SK-N-SH treated with all-trans-retinoic acid at 6 μM for 48 hours (cell line): ENCODE results near the gene RRP1.

Source experiments
- ATAC-seq: fragments of 200-7000 bp; cut with Tn5 transposase; 3 replicates; pipeline ENCODE4 v1.9.1; 2020; ENCODE audit warnings: mild to moderate bottlenecking, moderate library complexity
- BACH2 ChIP-seq: fragments of 250-450 bp; sonication (Bioruptor Pico); IDR thresholded peaks from 2 replicates; pipeline ENCODE4 v1.9.0; 2021; ENCODE audit warnings: mild to moderate bottlenecking, borderline replicate concordance
- CREB5 ChIP-seq: fragments of 250-450 bp; sonication (Bioruptor Pico); IDR thresholded peaks from 2 replicates; pipeline ENCODE4 v1.5.1; 2020; ENCODE audit warnings: low read depth, mild to moderate bottlenecking, moderate library complexity
- CSDC2 ChIP-seq: fragments of 250-450 bp; sonication (Bioruptor Pico); IDR thresholded peaks from 2 replicates; pipeline ENCODE4 v1.5.0; 2020; ENCODE audit warnings: mild to moderate bottlenecking, moderate library complexity
- CSRNP3 ChIP-seq: fragments of 250-450 bp; sonication (Bioruptor Pico); IDR thresholded peaks from 2 replicates; pipeline ENCODE4 v1.5.1; 2021; ENCODE audit warnings: mild to moderate bottlenecking, moderate library complexity
- ESRRG ChIP-seq: fragments of 250-450 bp; sonication (Bioruptor Pico); IDR thresholded peaks from 2 replicates; pipeline ENCODE4 v1.6.1; 2021; ENCODE audit warnings: mild to moderate bottlenecking
- GLIS3 ChIP-seq: fragments of 250-450 bp; sonication (Bioruptor Pico); IDR thresholded peaks from 2 replicates; pipeline ENCODE4 v1.5.0; 2020; ENCODE audit warnings: mild to moderate bottlenecking, moderate library complexity
- ISL1 ChIP-seq: fragments of 250-450 bp; sonication (Bioruptor Pico); IDR thresholded peaks from 2 replicates; pipeline ENCODE4 v2.1.2; 2022; ENCODE audit warnings: mild to moderate bottlenecking, moderate library complexity
- OSR1 ChIP-seq: fragments of 250-450 bp; sonication (Bioruptor Pico); IDR thresholded peaks from 2 replicates; pipeline ENCODE4 v1.8.0; 2022; ENCODE audit warnings: moderate library complexity, mild to moderate bottlenecking, inconsistent platforms
- PATZ1 ChIP-seq: fragments of 250-450 bp; sonication (Bioruptor Pico); IDR thresholded peaks from 2 replicates; pipeline ENCODE4 v1.8.0; 2020; ENCODE audit warnings: mild to moderate bottlenecking, moderate library complexity, borderline replicate concordance
- POU6F1 ChIP-seq: fragments of 250-450 bp; sonication (Bioruptor Pico); IDR thresholded peaks from 2 replicates; pipeline ENCODE4 v1.8.0; 2021; ENCODE audit warnings: low read depth, mild to moderate bottlenecking, moderate library complexity, borderline replicate concordance
- PPARA ChIP-seq: fragments of 250-450 bp; sonication (Bioruptor Pico); IDR thresholded peaks from 2 replicates; pipeline ENCODE4 v1.5.0; 2020; ENCODE audit warnings: mild to moderate bottlenecking, borderline replicate concordance
- RARB ChIP-seq: fragments of 250-450 bp; sonication (Bioruptor Pico); IDR thresholded peaks from 2 replicates; pipeline ENCODE4 v1.8.0; 2021; ENCODE audit warnings: mild to moderate bottlenecking, moderate library complexity
- SNAI2 ChIP-seq: fragments of 250-450 bp; sonication (Bioruptor Pico); IDR thresholded peaks from 2 replicates; pipeline ENCODE4 v1.5.0; 2020; ENCODE audit warnings: mild to moderate bottlenecking, moderate library complexity
- TCF4 ChIP-seq: fragments of 250-450 bp; sonication (Bioruptor Pico); IDR thresholded peaks from 2 replicates; pipeline ENCODE4 v1.8.0; 2021; ENCODE audit warnings: mild to moderate bottlenecking, moderate library complexity, borderline replicate concordance
- TSHZ2 ChIP-seq: fragments of 250-450 bp; sonication (Bioruptor Pico); IDR thresholded peaks from 2 replicates; pipeline ENCODE4 v1.5.0; 2020; ENCODE audit warnings: mild to moderate bottlenecking, moderate library complexity
- ZFP3 ChIP-seq: fragments of 250-450 bp; sonication (Bioruptor Pico); IDR thresholded peaks from 2 replicates; pipeline ENCODE4 v1.5.0; 2020; ENCODE audit warnings: mild to moderate bottlenecking, moderate library complexity
- ZNF70 ChIP-seq: fragments of 450-650 bp; formaldehyde crosslinking; IDR thresholded peaks from 2 replicates; pipeline ENCODE4 v1.5.0; 2020; ENCODE audit warnings: mild to moderate bottlenecking, moderate library complexity
- ZNF8 ChIP-seq: fragments of 450-650 bp; formaldehyde crosslinking; IDR thresholded peaks from 2 replicates; pipeline ENCODE4 v1.5.0; 2020; ENCODE audit warnings: mild to moderate bottlenecking, moderate library complexity

Gene RRP1

GRCh38 chr21:43802713-43803313 lies 13.4 kb downstream of the RRP1 start (continued):
- TF ChIP-seq TSHZ2 (no peak), RARB (CRISPR knock-in tag) (no peak), TCF4 (no peak), ZFP3 (CRISPR knock-in tag) (no peak), POU6F1 (CRISPR knock-in tag) (no peak), CREB5 (no peak), ISL1 (no peak)

- ATAC-seq, result no peak
- TF ChIP-seq SNAI2 (CRISPR knock-in tag) (no peak), ISL1 (no peak), TCF4 (no peak), PPARA (CRISPR knock-in tag) (no peak), CSDC2 (CRISPR knock-in tag) (no peak), CREB5 (no peak), BACH2 (CRISPR knock-in tag) (no peak), GLIS3 (CRISPR knock-in tag) (no peak), POU6F1 (CRISPR knock-in tag) (no peak), OSR1 (no peak), ESRRG (CRISPR knock-in tag) (no peak), PATZ1 (CRISPR knock-in tag) (no peak)
Measured at GRCh38 chr21:43803558-43804300, 14.4 kb downstream of the RRP1 start.

- ATAC-seq, result no peak
- no peak for TF ChIP-seq CSRNP3
- TF ChIP-seq ZNF70 (CRISPR knock-in tag), result no peak
- TF ChIP-seq TCF4, result no peak
- TF ChIP-seq RARB (CRISPR knock-in tag), result no peak
- no peak for TF ChIP-seq ZNF8 (CRISPR knock-in tag)
- no peak for TF ChIP-seq ZFP3 (CRISPR knock-in tag)
- TF ChIP-seq TSHZ2, result no peak
- no peak for TF ChIP-seq BACH2 (CRISPR knock-in tag)
- TF ChIP-seq CSDC2 (CRISPR knock-in tag), result no peak
Measured at GRCh38 chr21:43805275-43805800, 16.0 kb downstream of the RRP1 start.
